Measurements from ENCODE around the gene ARL15. TPM values are rescaled to one million over a fixed set of nuclear protein-coding genes. Genes with fewer than 3 reads are reported as not detected.
"Not testable (repeated sequence)": the region's sequence is repeated elsewhere in the genome, so short reads cannot be mapped to it uniquely, and the experiment has no call there.

The ARL15 gene
- polyA plus RNA-seq (ENCODE audit: insufficient read length in 4 of 4): 10 to 100 TPM; 25.7 to 39.3 (median 30.9) TPM

DNA sequence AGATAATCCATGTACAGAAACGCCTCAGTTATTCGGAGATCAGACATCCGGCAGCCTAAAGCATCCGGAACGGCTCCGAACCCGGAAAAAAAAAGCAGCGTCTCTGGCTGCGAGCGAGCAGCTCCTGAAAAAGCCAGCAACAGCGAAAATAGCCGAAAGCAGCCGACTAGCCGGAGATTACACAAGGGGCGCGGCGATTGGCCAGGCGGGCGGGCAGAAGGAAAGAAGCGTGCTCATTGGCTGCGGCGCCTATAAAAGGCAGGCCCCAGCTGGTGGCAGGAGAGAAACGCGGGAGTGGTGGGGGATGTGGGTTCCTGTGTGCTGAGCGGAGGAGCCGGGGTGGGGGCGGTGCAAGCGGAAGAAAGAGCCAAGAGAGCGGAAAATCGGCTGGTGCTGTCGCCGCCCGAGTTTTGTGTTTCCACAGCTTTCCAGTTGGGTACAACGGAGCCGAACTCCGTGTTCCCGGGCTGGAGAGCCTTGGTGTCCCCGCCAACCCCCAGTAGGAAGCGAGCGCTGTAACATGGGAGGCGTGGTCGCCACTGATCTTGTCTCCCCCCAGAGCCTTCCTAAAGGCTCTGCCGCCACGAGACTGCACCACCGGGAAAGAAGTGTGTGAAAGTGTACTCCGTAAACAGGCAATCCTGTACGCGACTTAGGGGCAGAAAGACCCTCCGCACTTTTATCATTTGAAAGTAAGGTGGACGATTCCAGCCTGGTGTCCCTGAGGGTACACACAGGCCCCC lies at the start of gene ARL15:
ARL15 (minus strand) TSS at position 141 of the 743 bp plus-strand sequence.
- DNase-seq (ENCODE audit: low read depth in 4 of 4, low spot score in 3 of 4): peak; percentile 92 to 96 (median 95)

DNA sequence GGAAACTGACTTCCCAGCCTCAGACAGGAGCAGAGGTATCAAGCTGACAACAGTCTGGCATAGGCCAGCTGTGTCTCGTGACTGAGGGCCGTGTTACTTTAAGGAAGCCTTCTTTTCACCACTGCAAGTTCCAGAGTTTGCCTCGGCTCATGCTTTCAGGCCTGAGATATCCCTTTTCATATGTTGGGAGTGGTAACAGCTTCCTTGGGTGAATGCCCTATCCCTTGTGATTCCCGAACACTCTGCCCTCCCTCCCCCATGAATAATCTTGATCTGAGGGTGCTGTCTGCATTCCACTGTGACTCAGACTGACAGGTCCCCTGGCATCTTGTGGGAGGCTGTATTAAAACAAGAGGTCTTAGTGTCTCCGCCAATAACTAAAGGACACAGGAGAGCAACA lies 49.7 kb upstream of the ARL15 start:
- DNase-seq (ENCODE audit: low read depth in 4 of 4, low spot score in 3 of 4): no peak

DNA sequence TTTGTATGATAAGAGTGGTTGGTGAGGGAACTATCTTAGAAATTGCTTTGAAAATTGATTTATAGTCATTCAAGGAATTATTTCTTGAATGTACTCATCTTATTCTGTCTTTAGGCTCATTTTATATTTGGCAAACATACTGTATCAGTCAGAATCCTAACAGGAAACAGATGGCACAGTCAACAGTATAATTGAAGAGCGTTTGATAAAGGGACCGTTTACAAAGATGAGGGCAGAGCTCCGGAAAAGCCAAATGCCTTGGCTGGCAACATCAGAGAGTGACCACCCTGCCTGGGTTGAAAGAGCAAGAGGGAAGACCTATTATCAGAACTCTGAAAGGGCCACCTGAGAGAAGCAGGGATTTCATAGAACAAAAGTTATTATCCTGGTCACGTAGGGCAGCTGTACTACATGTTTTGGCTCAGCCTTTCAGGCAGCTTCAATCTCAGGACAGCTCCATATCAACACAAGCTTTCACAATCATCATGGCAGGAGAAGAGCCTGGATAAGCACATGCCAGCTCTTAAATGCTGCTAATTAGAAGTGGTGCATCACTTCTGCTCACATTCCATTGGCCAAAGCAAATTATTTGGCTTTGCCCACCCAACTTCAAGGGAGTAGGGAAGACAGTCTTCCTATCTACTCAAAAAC lies 47.2 kb upstream of the ARL15 start:
- DNase-seq (ENCODE audit: low read depth in 4 of 4, low spot score in 3 of 4): no peak

DNA sequence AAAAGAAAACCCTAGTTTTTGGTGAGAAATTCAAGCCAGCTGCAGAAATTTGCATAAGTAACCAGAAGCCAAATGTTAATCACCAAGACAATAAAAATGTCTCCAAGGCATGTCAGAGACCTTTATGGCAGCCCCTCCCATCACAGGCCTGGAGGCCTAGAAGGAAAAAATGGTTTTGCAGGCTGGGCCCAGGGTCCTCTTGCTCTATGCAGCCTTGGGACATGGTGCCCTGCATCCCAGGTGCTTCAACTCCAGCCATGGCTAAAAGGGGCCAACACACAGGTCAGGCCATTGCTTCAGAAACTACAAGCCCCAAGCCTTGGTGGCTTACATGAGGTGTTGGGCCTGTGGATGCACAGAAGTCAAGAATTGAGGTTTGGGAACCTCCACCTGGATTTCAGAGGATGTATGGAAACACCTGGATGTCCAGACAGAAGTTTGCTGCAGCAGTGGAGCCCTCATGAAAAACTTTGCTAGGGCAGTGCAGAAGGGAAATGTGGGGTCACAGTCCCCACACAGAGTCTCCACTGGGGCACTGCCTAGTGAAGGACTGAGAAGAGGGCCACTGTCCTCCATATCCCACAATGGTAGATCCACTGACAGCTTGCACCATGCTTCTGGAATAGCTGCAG lies 43.7 kb upstream of the ARL15 start:
- not testable (repeated sequence) for DNase-seq (ENCODE audit: low read depth in 4 of 4, low spot score in 3 of 4)

DNA sequence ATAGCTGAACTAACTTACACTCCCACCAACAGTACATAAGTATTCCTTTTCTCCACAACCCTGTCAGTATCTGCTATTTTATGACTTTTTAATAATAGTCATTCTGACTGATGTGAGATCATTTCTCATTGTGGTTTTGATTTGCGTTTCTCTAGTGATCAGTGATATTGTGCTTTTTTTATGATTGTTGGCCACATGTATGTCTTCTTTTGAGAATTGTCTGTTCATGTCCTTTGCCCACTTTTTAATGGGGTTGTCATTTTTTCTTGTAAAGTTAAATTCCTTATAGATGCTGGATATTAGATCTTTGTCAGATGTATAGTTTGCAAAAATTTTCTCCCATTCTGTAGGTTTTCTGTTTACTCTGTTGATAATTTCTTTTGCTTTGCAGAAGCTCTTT lies 42.2 kb upstream of the ARL15 start:
- not testable (repeated sequence) for DNase-seq (ENCODE audit: low read depth in 4 of 4, low spot score in 3 of 4)

DNA sequence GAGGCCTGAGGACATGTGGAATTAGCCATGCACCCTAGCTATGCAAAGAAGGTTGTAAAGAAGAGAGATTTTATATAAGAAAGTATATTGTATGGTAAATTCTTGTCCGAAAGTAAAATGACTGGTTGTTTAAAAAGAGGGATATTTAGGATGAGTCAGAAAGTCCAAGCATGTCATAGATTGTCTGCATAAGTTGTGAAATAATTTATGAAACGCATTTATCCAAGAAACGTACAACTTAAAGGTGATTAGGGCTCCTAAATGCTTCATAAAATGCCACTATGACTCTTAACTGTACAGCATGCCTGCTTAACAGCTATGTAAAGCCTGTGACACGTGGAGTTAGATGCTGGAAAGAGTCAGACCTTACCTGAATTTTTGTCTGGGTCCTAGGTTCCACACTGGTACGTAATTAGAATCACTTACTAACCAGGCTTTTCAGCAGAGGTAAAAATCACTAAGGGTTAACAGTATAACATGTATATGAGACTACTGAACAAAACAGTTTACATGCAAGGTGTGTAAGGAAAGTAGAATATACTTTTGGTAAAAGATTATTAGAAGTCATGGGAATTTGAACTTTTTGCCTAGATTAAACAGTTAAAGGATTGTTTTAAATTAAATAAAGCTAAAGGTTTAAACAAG lies 37.0 kb upstream of the ARL15 start:
- DNase-seq (ENCODE audit: low read depth in 4 of 4, low spot score in 3 of 4): no peak

DNA sequence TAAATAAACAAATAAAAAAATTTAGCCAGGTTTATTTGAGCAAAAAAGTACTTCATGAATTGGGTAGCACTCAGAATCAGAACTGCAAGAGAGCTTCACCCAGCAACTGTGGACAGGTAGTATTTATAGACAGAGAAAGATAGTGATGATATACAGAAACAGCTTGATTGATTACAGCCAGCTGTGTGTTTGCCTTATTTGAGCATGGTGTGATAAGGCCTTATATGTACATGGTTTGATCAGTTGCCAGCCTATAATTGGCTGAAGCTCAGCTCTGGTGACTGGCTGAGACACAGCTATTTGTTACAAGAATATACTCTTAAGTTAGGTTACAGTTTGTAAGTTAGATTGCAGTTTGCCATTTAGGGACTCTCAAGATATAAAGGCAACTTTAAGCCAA lies 34.3 kb upstream of the ARL15 start:
- DNase-seq (ENCODE audit: low read depth in 4 of 4, low spot score in 3 of 4): no peak

DNA sequence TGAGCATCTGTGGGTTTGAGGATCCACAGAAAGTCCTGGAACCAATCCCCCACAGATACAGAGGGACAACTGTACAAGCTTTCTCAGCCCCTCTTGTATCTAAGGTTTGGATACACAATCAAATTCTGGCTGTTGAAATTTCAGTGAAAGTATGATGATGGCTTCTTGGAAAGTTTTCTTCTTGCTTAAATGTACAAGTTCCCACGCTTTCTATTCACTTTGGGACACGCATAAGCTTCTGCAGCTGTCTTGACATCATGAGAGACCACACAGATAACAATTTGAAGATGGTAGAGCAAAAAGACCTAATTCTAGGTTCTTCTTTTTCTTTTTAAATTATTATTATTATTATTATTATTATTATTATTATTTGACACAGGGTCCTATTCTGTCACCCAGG lies 31.6 kb upstream of the ARL15 start:
- DNase-seq (ENCODE audit: low read depth in 4 of 4, low spot score in 3 of 4): no peak

DNA sequence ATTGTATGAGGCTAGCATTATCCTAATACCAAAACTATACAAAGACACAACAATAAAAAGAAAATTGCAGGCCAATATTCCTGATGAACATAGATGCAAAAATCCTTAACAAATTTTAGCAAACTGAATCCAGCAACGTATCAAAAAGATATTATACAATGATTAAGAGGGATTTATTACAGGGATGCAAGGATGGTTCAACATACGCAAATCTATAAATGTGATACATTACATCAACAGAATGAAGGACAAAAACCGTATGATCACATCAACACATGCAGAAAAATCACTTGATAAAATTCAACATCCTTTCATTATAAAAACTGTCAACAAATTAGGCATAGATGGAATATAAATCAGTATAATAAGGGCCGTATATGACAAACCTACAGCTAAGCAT lies 27.1 kb upstream of the ARL15 start:
- DNase-seq (ENCODE audit: low read depth in 4 of 4, low spot score in 3 of 4): no peak

DNA sequence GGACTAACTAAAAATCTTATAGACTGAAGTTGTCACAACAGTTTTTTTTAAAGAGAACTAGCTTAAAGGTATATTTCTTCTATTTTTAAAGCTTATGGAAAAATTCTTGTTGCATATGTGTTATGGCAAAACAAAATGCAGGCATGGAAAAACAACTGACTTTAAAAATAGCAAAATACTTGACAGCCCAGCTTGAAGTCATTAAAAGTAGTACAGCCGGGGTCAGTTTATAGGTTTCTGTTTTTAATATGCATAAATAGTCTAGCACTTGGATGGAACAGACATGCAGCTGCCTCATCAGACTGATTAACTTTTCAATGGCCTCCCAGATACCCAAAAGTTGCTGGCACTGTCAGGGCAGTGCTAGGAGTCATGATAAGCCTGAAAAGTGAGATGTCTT lies 22.3 kb upstream of the ARL15 start:
- DNase-seq (ENCODE audit: low read depth in 4 of 4, low spot score in 3 of 4): no peak

DNA sequence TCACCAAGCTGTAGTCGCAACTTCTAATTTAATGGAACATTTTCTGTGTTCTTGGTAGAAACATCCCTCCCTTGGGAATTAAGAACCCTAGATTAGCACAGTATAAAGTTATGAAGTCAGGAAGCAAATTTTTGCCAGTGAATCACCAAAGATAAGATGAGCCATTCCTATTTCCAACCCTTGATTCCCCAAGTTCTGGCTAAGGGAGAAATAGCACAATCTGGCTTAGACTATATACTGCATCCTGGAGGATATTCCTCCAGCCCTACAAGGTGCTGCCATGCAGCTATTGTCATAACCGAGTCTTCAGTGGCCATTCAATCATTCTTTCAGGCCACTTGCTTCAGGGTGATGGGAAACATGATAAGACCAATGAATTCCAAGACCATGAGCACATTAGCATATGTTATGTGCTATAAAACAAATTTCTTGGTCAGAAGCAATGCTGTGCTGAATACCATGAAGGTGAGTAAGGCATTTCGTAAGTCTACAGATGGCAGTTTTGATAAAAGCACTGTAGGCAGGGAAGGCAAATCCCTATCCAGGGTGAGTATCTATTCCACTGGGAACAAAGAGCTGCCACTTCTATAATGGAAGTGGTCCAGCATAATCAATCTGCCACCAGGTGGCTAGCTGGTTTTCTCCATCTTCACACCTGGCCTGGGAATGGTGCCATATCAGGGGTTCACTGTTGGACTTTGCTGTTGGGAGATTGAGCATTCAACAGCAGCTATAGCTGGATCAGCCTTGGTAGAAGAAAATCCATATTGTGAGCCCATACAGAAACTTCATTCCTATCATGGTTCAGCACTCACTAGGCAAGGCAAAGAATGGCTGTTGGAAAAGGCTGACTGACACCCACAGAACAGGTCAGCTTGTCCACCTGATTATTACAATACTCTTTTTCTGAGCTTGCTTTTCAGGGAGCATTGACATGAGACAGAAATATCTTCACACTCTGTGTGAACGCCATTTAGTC lies 19.6 kb upstream of the ARL15 start:
- DNase-seq (ENCODE audit: low read depth in 4 of 4, low spot score in 3 of 4): no peak

DNA sequence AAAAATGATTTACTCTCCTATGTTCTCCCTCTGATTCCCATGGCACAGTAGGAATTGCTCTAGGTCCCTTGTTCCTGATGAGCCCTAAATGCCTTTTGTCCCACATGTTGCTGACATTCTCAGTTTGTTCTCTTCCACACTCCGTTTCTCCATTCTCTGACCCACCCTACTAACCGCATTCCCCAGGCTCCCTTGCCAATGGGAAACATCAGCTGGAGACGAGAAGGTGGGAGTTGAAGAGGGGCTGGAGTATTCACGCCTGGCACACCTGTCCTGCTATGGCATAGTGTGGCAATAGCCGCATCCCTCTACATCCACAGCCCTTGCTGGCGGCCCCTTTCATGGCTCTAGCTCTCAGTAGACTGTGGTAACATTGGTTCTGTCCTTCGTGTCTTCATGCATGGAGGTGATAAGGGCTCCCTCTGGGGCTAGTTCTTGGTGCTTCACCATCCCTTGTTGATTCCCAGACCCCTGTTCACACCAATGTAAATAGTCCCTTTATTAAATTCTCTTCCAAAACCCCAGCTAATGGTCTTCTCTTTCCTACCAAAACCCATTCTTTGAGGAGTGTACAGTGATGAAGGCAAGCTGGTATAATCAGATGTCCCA lies 16.4 kb upstream of the ARL15 start:
- no peak for DNase-seq (ENCODE audit: low read depth in 4 of 4, low spot score in 3 of 4)

DNA sequence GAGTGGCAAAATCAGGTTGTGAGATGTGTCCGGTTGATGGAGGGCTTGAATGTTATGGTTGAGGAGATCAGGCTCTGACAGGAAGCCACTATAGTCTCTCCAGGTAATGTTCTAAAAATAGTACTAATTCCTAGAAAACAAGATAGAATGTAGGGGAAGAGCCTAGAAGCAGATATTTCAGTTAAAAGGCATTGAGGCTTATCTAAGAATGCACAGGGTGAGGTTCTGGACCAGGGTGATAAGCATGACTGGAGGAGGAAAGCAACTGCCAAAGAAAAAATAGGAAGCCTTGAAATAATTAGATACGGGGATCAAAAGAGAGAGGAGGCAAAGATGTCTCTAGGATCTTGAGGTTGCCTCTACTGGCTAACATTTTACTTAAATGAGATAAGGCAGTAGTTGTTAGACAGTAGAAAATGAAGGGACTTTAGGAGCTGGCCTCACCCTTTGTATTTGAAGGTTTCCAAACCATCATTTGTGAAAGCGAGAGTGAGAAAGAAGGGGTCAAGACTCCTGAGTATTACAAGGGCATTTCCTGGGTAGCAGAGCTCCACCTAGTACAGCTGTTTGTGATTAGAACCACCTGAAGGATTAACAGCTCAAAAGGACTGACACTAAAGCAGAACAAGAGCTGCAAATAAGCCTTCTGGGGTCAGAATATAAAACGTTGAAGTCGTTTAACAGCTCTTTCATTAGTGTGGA lies 15.4 kb upstream of the ARL15 start:
- DNase-seq (ENCODE audit: low read depth in 4 of 4, low spot score in 3 of 4): no peak

DNA sequence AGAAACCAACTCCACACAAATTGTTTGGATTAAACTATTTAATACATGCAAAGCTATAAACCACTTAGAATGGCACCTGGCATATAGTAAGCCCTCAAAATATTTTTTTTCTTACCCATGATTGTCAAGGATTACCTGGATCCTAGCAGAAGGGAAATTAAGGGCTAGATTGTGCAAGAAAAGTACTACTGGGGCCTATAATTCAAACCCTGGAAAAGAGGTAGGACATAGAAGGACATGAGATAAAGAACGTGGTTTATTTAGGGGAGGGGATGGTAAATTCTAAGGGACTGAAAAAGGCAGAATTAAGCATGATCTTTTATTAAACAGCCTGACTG lies 14.9 kb upstream of the ARL15 start:
- DNase-seq (ENCODE audit: low read depth in 4 of 4, low spot score in 3 of 4): no peak

DNA sequence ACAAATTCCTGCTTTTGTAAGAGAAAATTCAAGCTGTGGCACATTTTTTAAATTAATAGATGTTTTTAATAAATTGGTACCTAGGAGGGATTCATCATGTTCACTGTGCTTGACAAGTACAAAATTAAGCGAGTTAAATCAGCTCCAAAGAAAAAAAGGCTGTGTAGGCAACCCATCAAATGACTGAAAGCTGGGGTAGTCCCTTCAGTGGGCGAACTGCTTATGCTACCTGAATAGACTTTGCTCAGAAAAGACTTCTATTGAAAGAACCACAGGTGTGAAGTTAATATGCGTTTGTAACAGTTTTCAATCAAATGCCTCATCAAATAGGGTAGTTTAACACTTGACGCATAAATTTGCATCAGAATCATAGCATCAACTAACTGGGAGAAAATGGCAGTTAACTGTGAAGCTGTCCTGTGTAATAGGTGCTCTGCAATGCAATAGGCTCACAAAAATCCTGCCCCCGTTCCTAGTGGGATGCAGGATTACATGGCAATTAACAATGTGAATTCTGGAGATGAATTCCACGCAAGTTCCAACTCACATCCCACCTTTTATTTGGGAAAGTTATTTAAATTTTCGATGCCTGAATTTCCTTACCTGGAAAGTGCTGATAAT lies 14.4 kb upstream of the ARL15 start:
- no peak for DNase-seq (ENCODE audit: low read depth in 4 of 4, low spot score in 3 of 4)

DNA sequence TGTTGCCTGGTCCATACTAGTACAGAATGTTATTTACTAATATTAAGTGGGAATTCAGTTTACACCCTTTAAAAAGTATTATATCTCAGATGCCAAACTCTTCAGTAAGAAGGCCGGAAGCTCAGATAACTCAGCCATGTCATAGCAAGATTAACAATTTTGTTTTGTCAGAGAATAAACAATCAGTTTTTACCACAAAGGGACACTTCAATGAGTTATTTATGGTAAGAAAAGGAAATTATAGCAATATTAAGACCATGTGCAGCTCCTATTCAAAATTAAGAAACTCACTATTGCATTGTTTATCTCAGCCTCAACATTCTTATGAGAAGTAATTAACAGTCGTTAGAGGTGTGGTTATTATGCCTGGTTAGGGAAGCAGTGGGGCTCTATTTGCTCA lies 13.1 kb upstream of the ARL15 start:
- DNase-seq (ENCODE audit: low read depth in 4 of 4, low spot score in 3 of 4): no peak

DNA sequence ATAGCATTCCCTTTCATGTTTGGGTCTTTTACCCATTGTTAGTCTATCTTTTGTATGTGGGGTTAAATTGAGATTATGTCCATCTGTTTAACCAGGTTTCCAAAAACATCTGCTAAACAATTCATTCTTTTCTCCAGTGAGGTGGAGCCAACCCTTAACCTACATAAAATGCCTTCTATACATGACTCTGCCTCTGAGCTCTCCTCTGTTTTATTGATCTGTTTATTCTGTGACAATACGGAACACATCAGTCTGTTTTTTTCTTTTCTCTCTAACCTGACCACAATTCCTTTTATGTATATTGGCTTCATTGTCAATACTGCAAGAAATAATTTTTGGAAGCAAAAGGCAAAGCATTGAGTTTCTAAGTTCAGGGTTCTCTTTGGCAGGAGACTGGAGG lies 9.9 kb upstream of the ARL15 start:
- no peak for DNase-seq (ENCODE audit: low read depth in 4 of 4, low spot score in 3 of 4)

DNA sequence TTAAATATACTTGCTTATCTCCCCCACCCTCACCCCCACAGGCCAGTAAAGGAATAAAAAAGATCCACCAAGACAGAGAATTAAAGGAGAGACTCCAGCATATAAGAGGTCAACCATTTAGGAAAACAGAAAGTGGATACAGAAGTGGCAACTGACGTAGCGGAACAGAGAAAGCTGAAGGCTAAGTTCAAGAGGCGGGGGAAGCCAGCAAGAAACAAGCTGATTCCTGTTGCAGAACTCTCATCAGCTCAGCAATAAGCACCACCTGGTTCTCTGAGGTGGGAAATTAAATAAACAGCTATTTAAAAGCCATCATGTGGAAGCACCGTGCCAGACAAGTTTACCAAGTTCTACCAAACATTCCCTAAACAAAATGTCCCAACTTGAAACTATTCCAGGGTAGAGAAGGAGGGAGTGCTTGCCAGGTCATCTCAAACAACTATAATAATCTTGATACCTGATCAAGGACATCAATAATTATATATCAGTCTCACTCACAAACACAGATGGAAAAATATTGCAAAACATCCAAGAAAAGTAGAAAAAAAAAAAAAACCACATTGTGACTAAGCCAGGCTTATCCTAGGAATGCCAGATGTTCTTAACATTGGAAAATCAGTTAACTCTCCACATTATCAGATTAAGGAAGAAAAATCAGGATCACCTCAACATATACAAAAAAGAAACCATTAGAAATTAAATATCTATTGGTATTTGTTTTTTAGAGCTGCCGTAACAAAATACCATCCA lies 7.3 kb upstream of the ARL15 start:
- no peak for DNase-seq (ENCODE audit: low read depth in 4 of 4, low spot score in 3 of 4)

Measured in left renal pelvis (tissue), 4 donors.